ENCODE measurements around the gene ADGRL1. TPM values are rescaled to one million over a fixed set of nuclear protein-coding genes. Genes with fewer than 3 reads are reported as not detected.

ADGRL1 gene
- total and polyA plus RNA-seq, 4 donors, result 0.14 to 1.6 (median 0.53) TPM

DNA sequence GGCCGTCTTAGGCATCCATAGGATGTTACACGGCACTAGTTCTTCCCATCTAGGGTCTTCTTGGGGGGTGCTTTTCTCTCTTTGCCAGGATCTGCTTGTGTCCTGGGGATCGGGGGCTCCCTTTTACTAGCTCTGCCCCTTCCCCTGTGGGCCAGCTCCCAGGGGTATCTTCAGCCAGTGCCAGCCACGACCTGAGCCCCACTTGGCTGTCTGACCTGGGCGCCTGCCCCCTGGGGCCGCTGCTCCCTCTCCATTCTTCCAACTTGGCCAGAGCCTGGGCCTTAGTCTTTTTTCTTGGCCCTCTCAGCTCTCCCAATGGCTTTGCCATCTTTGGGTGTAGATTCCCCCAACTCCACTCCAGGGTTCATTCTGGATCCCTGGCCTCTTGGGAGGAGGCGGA, 91.5 kb downstream of the ADGRL1 start:
- 92% methylated on average over 7 of the region's 7 CpGs for WGBS
- Histone ChIP-seq H3K9me3 (ENCODE audit: control insufficient read depth in 4 of 4, low read length in 3 of 4) (no peaks in the 10 kb centered on the region), H3K9ac (ENCODE audit: low read depth in 1 of 2, low read length in 2 of 2) (no peak overlapping the region), H3K27ac (ENCODE audit: low read depth in 1 of 2, low read length in 2 of 2) (peak overlapping the region; percentile 88 to 97), H3K27me3 (ENCODE audit: control insufficient read depth in 4 of 4, insufficient read depth in 4 of 4, low read length in 3 of 4) (no peaks in the 10 kb centered on the region), H3K4me1 (ENCODE audit: control insufficient read depth in 4 of 4, insufficient read depth in 4 of 4, low read length in 3 of 4) (peaks cover 15 to 67% (median 57%) of the 10 kb centered on the region in 4 donors), H3K36me3 (ENCODE audit: control insufficient read depth in 4 of 4, insufficient read depth in 3 of 4, low read depth in 1 of 4, low read length in 3 of 4) (no peaks in the 10 kb centered on the region), H3K4me3 (ENCODE audit: low read depth in 1 of 3, low read length in 3 of 3) (no peak overlapping the region)
- DNase-seq (ENCODE audit: low spot score), result no peak
- TF ChIP-seq YY1 (IDR thresholded peaks at IDR 0.05) (no peak), CTCF (IDR thresholded peaks at IDR 0.05; ENCODE audit: low read depth, low read length, missing input control) (no peak), TAF1 (conservative IDR thresholded peaks at IDR 0.05) (no peak), HNF4A (conservative IDR thresholded peaks at IDR 0.05) (no peak), FOXA2 (IDR thresholded peaks at IDR 0.05) (no peak), RXRA (IDR thresholded peaks at IDR 0.05) (no peak), FOXA1 (IDR thresholded peaks at IDR 0.05) (no peak), EGR1 (IDR thresholded peaks at IDR 0.05; ENCODE audit: low read depth in 2 of 2) (no peak), NR2F2 (IDR thresholded peaks at IDR 0.05) (no peak), MAX (IDR thresholded peaks at IDR 0.05) (no peak), GABPA (IDR thresholded peaks at IDR 0.05 in 1 of 2, conservative IDR thresholded peaks at IDR 0.05 in 1 of 2) (no peak), HNF4G (IDR thresholded peaks at IDR 0.05) (no peak), SP1 (IDR thresholded peaks at IDR 0.05) (no peak), RAD21 (IDR thresholded peaks at IDR 0.05) (no peak), JUND (IDR thresholded peaks at IDR 0.05) (no peak)
- TF ChIP-seq, protein P1, sequence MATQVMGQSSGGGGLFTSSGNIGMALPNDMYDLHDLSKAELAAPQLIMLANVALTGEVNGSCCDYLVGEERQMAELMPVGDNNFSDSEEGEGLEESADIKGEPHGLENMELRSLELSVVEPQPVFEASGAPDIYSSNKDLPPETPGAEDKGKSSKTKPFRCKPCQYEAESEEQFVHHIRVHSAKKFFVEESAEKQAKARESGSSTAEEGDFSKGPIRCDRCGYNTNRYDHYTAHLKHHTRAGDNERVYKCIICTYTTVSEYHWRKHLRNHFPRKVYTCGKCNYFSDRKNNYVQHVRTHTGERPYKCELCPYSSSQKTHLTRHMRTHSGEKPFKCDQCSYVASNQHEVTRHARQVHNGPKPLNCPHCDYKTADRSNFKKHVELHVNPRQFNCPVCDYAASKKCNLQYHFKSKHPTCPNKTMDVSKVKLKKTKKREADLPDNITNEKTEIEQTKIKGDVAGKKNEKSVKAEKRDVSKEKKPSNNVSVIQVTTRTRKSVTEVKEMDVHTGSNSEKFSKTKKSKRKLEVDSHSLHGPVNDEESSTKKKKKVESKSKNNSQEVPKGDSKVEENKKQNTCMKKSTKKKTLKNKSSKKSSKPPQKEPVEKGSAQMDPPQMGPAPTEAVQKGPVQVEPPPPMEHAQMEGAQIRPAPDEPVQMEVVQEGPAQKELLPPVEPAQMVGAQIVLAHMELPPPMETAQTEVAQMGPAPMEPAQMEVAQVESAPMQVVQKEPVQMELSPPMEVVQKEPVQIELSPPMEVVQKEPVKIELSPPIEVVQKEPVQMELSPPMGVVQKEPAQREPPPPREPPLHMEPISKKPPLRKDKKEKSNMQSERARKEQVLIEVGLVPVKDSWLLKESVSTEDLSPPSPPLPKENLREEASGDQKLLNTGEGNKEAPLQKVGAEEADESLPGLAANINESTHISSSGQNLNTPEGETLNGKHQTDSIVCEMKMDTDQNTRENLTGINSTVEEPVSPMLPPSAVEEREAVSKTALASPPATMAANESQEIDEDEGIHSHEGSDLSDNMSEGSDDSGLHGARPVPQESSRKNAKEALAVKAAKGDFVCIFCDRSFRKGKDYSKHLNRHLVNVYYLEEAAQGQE (IDR thresholded peaks at IDR 0.05), result no peak
- TF ChIP-seq, protein P2, sequence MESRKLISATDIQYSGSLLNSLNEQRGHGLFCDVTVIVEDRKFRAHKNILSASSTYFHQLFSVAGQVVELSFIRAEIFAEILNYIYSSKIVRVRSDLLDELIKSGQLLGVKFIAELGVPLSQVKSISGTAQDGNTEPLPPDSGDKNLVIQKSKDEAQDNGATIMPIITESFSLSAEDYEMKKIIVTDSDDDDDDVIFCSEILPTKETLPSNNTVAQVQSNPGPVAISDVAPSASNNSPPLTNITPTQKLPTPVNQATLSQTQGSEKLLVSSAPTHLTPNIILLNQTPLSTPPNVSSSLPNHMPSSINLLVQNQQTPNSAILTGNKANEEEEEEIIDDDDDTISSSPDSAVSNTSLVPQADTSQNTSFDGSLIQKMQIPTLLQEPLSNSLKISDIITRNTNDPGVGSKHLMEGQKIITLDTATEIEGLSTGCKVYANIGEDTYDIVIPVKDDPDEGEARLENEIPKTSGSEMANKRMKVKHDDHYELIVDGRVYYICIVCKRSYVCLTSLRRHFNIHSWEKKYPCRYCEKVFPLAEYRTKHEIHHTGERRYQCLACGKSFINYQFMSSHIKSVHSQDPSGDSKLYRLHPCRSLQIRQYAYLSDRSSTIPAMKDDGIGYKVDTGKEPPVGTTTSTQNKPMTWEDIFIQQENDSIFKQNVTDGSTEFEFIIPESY (IDR thresholded peaks at IDR 0.05), result no peak
- TF ChIP-seq, protein P3, sequence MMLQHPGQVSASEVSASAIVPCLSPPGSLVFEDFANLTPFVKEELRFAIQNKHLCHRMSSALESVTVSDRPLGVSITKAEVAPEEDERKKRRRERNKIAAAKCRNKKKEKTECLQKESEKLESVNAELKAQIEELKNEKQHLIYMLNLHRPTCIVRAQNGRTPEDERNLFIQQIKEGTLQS (IDR thresholded peaks at IDR 0.05), result no peak
